ENCODE data around the gene GABPB1.

Gene GABPB1

GRCh38 chr15:50341616-50342136 is 13.3 kb downstream of the GABPB1 start:
- DNase-seq: no peak

- no peak for DNase-seq
Observed at GRCh38 chr15:50340416-50340815, 14.6 kb downstream of the GABPB1 start.

DNA sequence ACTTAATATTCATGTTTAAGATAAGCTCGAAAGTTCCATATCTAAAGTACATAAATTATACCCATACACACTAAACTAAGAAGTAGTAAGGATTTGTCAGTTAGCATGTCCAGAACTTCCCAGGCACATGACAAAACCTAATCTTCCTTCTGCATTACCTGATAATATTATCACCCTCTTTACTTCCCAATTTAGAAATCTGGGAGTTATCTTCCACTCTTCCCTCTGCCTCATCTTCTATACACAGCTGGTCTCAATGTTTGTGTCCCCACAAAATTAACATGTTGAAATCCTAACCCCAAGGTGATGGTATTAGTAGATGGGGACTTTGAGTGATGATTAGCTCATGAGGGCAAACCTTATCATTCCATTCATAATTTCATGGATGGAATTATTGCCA is 15.3 kb downstream of the GABPB1 start:
- no peak for DNase-seq

DNA sequence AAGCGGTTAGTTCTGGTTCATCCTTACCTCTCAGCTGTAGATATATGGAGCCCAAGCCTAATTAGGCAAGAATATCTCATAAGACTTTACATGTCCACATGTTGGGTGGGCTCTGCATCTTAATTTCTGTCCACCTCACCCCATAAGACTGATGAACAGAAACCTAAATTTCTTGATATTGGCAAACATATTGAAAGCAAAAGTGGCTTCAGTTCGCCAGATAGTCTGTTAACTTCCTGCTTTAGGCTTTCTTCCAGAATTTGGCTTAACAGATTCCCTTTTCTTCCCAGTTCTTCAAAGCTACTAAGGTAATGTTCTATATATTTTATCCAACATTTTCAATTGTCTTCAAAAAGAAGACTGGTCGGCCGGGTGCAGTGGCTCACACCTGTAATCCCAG is 19.7 kb downstream of the GABPB1 start:
- no peak for DNase-seq

- no peak for DNase-seq
Observed at GRCh38 chr15:50333229-50333628, 21.8 kb downstream of the GABPB1 start.

DNA sequence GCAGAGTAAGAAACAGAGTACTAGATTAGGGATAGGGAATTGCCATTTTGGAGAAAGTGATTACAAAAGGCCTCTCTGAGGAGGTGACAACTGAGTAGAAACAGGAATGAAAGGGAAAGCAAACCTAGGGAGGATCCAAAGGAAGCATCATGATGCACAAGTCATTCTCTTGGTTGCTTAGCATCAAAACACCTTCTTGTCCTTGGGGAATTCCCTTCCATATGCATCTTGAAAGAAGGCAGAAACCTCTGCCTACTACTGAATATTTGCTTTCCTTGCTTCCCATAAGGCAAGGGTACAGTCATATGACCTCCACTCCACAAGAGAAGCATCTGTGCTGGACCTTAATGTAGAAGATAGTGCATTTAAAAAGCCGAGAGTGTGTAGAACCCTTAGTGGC is 24.1 kb downstream of the GABPB1 start:
- DNase-seq: no peak

- no peak for DNase-seq
Observed at GRCh38 chr15:50328116-50328515, 26.9 kb downstream of the GABPB1 start.

DNA sequence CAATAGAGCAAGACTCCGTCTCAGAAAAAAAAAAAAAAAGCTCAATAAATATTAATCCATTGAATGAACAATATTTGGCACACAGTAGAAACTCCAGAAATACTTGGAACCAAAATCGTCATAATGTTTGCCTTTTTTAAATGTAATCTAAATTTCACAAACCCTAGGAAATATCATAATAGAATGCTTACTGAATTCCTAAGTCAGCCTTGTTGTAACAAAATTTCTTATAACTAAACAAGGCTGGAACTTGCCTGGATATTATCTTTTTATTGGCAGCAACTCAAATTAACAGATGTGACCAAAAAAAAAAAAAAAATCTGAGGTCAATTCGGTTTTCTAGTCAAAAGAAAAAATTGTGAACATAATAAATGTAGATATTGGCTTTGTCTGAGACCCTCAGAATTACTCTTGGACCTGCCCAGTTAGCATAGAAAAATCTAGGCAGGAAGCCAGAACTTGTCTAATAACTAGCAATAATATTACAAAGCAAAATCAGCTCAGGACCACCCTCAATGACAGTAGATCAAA is 33.3 kb downstream of the GABPB1 start:
- DNase-seq: no peak

GRCh38 chr15:50320504-50320903 is 34.5 kb downstream of the GABPB1 start:
- no peak for DNase-seq

DNA sequence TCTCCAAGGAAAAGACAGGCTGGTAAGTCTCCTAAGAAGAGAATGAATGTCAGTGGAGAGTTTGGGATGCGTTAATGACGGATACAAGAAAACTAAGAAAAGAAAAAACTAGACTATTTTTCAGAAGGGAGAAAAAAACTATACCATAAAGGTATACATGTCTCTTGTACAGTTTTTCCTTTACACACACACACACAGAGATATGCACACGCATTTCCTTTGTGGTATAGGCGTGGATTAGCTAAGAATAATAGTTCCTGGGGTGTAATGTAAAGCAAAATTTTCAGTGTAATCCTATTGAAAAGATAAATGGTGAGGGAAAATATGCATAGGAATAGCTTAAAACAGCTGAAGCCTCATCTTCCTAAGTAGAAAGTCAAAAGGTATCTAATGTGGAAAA is 36.3 kb downstream of the GABPB1 start:
- no peak for DNase-seq

- DNase-seq: peak; percentile 19 to 67
Observed at GRCh38 chr15:50315814-50316630, 39.0 kb downstream of the GABPB1 start.

- no peak for DNase-seq
Observed at GRCh38 chr15:50312636-50313035, 42.4 kb downstream of the GABPB1 start.

DNA sequence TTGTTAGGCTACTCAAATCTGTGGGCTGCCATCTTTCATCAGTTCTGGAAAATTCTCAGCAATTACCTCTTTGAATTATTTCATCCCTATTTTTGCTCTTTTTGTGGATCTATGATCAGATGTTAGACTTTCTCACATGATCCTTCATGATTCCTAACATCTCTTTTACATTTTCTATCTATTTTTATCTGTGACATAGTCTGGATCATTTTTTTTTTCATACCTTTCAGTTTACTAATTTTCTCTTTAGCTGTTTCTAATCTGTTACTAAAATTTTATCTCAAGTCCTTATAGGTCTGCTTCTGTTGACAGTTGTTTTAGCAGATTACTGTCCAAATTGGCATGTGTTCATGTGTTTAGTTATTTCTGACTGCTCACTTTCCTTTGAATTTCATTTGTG is 47.2 kb downstream of the GABPB1 start:
- no peak for DNase-seq

GRCh38 chr15:50304836-50305235 is 50.2 kb downstream of the GABPB1 start:
- DNase-seq: no peak

GRCh38 chr15:50302581-50302980 is 52.4 kb downstream of the GABPB1 start:
- no peak for DNase-seq

DNA sequence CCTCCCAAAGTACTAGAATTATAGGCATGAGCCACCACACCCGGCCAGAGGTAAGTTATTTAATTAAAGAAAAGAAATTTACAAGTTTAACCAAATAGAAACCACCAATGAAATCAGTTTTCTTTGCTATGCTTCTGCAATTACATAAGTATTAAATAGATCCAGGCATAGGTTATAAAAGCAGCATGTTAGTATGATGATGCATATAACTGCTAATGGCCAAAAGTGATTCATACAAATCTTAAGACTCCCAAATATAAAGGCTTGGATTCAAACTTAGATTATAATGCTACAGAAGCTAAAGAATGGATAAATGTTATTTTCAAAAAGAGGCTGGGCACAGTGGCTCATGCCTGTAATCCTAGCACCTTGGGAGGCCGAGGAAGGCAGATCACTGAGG is 56.7 kb downstream of the GABPB1 start:
- DNase-seq: no peak

- no peak for DNase-seq
Observed at GRCh38 chr15:50295966-50296365, 59.0 kb downstream of the GABPB1 start.

GRCh38 chr15:50289749-50290148 is 65.2 kb downstream of the GABPB1 start:
- DNase-seq: no peak

DNA sequence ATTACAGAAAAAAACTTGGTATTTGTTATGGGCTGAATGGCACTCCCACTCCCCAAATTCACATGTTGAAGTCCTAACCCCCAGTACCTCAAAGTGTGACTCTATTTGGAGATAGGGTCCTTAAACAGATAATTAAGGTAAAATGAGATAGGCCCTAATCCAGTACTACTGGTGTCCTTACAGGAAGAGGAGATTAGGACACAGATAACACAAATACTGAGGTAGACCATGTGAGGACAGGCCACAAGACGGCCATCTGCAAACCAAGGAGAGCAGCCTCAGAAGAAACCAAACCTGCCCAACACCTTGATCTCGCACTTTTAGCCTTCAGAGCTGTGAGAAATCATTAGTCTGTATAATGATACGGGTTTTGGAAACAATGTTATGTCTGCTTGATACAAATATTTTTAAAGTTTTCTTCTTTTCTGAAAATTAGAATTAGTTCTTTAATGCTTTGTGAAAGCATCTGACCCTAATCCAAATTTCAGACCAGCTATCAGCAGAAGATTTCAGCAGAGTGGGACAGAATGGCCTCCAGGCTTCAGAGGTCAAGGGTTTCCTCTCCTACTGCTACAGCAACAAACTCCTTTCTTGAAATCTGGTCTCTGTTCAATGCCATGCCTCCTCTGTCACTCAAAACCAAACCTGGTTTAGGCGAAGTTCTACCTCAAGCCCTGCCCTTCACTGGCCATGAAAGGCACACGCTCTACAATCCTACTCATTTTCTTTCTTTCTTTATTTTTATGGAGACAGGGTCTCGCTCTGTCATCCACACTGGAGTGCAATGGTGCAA is 67.5 kb downstream of the GABPB1 start:
- no peak for DNase-seq

DNA sequence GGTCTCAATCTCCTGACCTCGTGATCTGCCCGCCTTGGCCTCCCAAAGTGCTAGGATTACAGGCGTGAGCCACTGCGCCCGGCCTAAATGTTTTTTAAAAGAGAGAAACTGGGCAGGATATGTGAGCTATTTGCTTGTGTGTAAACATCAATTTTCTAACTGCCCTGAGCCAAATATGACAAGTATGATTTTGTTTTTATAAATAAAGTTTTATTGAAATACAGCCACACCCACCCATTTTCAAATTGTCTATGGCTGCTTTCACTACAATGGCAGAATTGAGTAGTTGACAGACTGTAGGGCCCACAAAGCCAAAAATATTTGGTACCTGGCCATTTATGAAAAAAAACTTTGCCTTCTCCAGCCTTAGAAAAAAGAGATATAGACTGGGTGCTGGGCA is 73.6 kb downstream of the GABPB1 start:
- DNase-seq: no peak

DNA sequence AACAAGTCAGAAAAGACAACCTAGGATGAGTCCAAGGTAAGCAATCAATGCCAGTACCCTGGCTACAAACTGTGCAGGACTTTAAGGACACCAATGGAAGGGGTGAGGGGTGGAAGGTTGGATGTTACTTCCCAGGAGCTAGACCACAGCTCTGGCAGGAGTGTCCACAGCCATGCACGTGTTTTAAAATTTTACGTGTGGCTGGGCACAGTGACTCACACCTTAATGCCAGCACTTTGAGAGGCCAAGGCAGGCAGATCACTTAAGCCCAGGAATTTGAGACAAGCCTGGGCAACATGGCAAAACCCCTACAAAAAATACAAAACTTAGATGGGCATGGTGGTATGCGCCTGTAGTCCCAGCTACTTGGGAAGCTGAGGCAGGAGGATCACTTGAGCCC is 74.7 kb downstream of the GABPB1 start:
- no peak for DNase-seq

GRCh38 chr15:50278496-50278895 is 76.5 kb downstream of the GABPB1 start:
- no peak for DNase-seq

DNA sequence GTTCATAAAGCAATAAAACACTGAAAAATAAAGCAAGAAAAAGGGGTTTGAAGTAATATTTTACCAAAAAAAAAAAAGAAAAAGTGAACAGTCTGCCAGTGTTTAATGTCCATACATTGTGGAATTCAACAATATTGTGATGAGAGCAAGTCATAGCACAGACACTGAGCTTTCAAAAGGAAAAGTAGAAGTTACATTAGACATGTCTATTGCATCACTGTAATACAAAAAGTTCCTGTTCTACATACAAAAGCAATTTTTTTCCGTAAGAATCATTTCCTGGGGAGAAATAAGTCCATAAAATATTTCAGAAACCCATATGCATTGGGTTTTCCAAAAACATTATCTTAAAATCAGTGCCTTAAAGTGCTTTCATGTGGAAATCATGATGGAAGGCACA is 77.6 kb downstream of the GABPB1 start:
- no peak for DNase-seq

- DNase-seq: no peak
Observed at GRCh38 chr15:50275908-50276307, 79.1 kb downstream of the GABPB1 start.

All from NCI-H526 (cell line).